ES-I3 (cell line): ENCODE measurements around the gene CDHR1.

Experiments used
- H3K36me3 ChIP-seq: 2 replicates; pipeline ENCODE4 v1.6.1; 2013; ENCODE audit warnings: mild to moderate bottlenecking, low read length, control low read depth, moderate library complexity; ENCODE audit not compliant: insufficient read depth
- H3K4me1 ChIP-seq: 2 replicates; pipeline ENCODE4 v1.6.1; 2013; ENCODE audit warnings: mild to moderate bottlenecking, control low read depth, low read length; ENCODE audit not compliant: insufficient read depth
- H3K9ac ChIP-seq: 2 replicates; pipeline ENCODE4 v1.6.1; 2013; ENCODE audit warnings: low read depth, mild to moderate bottlenecking, low read length, moderate library complexity
- H3K9me3 ChIP-seq: 2 replicates; pipeline ENCODE4 v1.6.1; 2013; ENCODE audit warnings: mild to moderate bottlenecking, low read length, moderate library complexity; ENCODE audit not compliant: control insufficient read depth, insufficient read depth

CDHR1 gene

DNA sequence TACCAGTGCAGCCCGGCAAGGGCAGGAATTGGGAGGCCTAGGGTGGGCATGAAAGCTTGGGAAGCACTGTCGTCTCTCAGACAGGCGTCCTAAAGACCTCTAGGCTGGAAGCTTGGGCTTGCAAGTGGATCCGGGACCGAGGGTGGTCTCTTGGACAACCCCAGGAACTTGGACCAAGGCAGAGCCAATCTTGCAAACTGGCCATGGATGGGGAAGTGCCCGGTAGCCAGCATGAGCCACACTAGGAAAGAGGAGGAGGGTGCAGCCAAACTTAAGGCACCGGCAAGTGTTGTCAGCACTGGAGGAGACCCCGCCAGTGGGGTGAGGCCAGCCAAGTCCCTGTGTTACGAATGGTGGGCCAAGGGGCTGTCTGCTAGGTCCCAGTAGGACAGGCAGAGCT, 22.5 kb downstream of the CDHR1 start:
- no peaks in the 10 kb centered on the region for H3K4me1 ChIP-seq
- no peaks in the 10 kb centered on the region; the same call in 1 of the 2 replicates for H3K36me3 ChIP-seq
- H3K9ac ChIP-seq, result no peak overlapping the region
- no peaks in the 10 kb centered on the region for H3K9me3 ChIP-seq

DNA sequence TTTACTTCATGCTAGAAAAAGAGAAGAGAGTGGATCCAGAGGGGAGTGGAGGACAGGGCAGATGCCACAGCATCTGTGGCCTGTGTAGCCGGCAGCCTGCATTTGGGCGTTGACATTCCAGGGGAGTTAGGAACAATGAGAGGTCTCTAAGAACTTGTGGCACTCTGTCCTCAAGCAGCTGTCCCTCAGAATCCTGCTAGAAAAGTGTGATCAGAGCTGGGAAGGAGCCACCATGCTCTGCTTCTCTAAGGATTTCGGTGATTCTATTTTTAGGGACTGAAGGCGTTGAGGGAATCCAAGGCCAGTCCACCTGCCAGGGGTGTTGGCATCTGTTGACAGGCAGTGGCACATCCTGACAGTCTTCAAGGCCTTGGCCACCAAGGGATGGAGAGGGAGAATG, 23.4 kb downstream of the CDHR1 start:
- Histone ChIP-seq H3K9ac (no peak overlapping the region), H3K36me3 (no peaks in the 10 kb centered on the region; the same call in 1 of the 2 replicates), H3K9me3 (no peaks in the 10 kb centered on the region), H3K4me1 (no peaks in the 10 kb centered on the region)

DNA sequence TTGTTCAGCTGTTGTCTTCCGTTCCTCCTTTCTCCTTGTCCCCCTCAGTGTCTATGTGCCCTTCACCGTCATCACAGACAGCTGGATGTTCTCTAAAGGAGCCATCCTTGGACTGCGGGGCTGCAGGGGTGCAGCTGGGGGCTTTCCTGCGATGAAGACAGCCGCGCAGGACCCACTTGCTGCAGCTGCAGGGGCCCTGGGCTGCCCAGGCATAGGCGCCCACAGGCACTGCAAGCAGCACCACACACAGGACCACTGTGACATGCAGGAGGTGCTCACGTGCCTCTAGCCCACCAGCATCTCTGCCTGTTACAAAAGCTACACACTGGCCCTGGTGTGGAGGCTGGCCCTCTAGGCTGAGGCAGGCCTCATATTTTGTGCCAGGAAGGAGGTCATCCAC, 27.6 kb downstream of the CDHR1 start:
- H3K9ac ChIP-seq, result no peak overlapping the region
- H3K4me1 ChIP-seq, result no peaks in the 10 kb centered on the region
- no peaks in the 10 kb centered on the region for H3K9me3 ChIP-seq

DNA sequence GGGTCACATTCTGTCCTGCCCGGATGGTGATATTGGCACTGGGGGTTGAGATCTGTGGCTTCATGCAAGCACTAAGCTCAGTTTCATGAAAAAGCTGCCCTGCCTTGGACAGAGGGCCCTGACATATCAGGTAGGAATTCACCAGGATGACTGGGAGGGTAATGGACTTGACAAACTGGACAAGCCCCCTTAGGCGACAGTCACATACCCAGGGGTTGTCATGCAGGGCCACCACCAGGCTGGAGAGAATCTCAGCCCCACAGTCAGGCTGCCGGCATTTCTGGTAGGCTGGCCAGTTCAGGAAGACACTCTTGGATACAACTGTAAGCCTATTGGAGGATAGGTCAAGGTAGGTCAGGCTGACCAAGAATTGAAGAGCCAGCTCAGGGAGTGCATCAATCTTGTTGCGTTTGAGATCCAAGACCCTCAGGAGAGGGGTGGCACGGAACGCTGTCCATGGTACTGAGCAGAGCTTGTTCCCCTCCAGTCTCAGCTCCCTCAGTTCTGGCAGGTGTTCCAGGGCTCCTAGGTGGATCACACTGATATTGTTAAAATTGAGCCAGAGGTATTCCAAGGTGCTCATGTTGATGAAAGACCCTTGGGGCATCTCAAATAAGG, 30.2 kb downstream of the CDHR1 start:
- Histone ChIP-seq H3K9ac (no peak overlapping the region), H3K9me3 (no peaks in the 10 kb centered on the region), H3K36me3 (no peaks in the 10 kb centered on the region), H3K4me1 (no peaks in the 10 kb centered on the region)

More for the DNA sequence above, 27.6 kb downstream of the CDHR1 start:
- H3K36me3 ChIP-seq, result no peaks in the 10 kb centered on the region

DNA sequence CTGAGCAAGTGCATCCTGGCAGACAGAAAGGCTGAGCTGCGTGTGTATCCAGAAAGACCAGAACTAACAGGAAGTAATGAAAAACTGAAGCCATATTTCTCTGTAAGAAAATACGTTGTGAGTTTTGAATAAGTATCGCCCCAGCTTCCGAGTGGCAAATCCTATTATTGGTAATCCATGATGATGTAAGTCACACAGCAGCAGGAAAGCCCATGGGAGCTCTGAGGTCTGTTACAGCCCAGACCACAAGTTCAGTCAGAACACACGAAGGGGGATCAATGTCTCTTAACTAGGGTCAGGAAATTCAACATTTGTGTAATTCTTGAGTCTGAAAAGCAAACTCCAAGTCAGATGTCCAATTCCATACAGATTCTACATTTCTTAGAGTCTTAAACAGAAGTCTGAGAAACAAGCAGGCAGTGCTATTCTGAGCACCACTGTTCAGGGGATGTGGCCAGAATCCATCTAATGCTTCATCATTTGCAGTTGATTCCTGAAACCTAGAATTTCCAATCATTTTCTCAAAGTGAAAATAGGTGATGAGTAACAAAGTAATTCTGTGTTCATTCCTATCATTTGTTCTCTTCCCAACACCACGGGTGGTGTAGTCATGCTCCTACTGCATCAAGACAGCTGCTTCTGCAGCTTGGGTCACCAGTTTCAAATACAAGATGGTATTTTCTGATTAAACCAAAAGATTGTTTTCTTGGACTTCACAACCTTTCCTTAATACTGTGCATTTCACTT, 31.3 kb downstream of the CDHR1 start, which contains the start of gene LRIT2:
Gene LRIT2, minus strand, starts transcription at position 118 of the 747 bp plus-strand sequence. Its CDS starts 24 bp downstream, at position 94.
- Histone ChIP-seq H3K4me1 (no peaks in the 10 kb centered on the region), H3K36me3 (no peaks in the 10 kb centered on the region), H3K9me3 (no peaks in the 10 kb centered on the region), H3K9ac (no peak within 1 kb of the TSS)

DNA sequence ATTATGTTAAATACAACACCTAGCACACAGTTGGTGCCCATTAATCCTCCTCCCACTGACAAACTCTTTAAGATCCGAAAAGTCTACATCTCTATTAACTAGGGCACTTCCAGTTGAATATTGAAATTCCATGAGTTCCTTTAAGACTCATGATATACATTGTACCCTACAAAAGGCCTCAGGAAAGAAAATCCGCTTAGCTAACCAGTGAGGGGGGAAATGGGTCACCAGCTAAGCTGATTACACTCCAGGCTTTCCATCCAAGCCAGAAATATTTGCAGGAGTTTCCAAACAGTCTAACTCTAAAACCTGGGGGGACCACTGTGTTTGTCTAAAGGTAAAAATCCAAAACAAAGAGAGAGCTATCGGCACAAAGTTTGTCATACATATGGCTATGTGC, 32.3 kb downstream of the CDHR1 start:
- no peaks in the 10 kb centered on the region for H3K36me3 ChIP-seq
- no peaks in the 10 kb centered on the region for H3K4me1 ChIP-seq
- no peak overlapping the region for H3K9ac ChIP-seq
- H3K9me3 ChIP-seq, result no peaks in the 10 kb centered on the region

DNA sequence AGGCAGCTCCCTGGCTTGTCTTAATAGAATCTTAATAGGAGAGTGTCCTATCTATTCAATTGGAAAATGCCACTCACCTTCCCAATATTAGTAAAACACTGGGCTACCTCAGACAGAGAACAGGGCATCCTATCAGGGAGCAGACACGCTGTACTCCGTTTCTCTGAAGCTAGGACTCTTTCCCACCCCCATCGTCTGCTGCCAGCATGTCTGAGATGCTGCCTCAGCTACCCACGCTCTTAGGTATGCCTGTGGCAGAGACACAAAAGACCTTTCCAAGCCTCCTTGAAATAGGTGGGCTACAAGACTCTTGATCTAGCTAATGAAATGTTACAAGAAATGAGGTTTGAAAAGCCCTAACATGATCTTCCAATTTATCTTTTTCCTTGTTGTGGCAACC, 33.5 kb downstream of the CDHR1 start:
- H3K36me3 ChIP-seq, result no peaks in the 10 kb centered on the region
- H3K9me3 ChIP-seq, result no peaks in the 10 kb centered on the region

DNA sequence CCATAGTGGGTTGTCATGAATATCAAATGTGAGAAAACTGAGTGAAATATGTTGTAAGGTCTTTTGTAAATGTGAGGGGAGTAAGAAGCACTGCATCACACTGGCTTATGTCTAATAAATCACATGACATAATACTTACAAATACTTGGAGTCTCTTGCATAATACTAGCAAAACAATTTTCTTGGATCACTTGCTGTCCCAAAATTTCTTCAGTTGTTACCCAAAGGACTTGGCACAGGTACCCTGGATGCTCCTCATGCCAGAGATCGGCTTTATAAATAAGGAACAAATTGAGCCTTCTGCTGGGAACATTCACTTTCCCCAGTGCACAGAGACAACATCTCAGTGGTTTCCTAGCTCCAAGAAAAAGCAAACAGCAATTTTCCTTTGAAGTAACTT, 36.0 kb downstream of the CDHR1 start:
- Histone ChIP-seq H3K4me1 (no peaks in the 10 kb centered on the region), H3K36me3 (no peaks in the 10 kb centered on the region), H3K9me3 (no peaks in the 10 kb centered on the region), H3K9ac (no peak overlapping the region)

More for the DNA sequence above, 33.5 kb downstream of the CDHR1 start:
- H3K4me1 ChIP-seq, result no peaks in the 10 kb centered on the region
- H3K9ac ChIP-seq, result no peak overlapping the region

DNA sequence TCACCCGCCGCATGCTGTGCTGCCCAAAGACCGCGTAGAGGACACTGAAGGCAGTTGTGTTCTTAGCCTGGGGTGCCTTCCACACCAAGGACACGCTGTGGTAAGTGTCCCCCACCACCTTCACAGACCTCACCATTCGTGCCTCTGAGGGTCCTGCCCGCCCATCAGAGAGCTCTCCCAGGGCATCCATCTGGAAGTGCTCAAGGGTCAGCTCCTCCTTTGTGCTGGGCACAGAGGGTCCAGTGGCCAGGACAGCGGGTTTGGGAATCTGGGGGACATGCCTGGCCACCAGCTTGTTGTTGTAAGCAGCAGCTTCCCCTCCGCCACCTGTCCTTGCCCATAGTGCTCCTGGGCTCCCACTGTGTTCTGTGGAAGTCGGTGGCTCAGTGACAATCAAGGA, 38.0 kb downstream of the CDHR1 start:
- Histone ChIP-seq H3K4me1 (no peaks in the 10 kb centered on the region), H3K9me3 (no peaks in the 10 kb centered on the region), H3K9ac (no peak overlapping the region), H3K36me3 (no peaks in the 10 kb centered on the region)

DNA sequence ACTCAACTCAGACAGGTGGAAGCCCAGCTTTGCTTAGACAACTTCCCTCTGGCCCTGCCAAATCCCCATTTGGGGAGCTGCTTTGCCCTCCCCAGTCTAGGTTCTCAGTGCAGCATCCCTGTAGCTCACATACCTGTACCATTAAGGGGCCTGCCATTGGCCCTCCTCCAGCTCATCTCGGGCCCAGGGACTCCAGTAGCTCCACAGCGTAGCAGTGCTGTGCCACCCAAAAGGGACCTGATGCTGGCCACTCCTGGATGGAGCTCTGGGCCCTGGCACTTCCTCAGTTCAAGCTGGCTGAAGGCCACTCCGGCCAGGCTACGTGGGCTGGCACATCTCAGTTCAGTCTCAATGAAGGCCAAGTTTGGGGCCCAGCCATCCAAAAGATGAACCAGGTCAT, 39.6 kb downstream of the CDHR1 start:
- Histone ChIP-seq H3K4me1 (no peaks in the 10 kb centered on the region), H3K9me3 (no peaks in the 10 kb centered on the region), H3K36me3 (no peaks in the 10 kb centered on the region), H3K9ac (no peak overlapping the region)

DNA sequence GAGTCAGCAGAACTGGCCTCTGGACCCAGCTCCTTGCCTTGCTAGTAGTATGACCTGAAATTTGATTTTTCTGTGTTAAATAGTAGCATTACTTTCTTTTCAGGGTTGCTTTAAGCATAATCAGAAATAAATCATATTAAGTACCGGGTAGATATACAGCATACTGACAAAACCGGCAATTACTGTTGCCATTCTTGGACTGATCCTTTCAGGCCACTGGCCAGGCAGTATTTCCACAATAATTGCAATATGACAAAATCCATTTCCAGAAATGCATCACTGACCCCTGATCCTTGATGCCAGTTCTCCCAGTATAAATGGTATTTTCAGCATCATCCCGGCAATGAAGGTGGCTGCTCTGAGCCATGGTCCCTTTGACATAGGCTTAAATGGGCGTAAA, 40.1 kb downstream of the CDHR1 start:
- H3K9me3 ChIP-seq, result no peaks in the 10 kb centered on the region
- H3K36me3 ChIP-seq, result no peaks in the 10 kb centered on the region
- no peaks in the 10 kb centered on the region for H3K4me1 ChIP-seq
- no peak overlapping the region for H3K9ac ChIP-seq

DNA sequence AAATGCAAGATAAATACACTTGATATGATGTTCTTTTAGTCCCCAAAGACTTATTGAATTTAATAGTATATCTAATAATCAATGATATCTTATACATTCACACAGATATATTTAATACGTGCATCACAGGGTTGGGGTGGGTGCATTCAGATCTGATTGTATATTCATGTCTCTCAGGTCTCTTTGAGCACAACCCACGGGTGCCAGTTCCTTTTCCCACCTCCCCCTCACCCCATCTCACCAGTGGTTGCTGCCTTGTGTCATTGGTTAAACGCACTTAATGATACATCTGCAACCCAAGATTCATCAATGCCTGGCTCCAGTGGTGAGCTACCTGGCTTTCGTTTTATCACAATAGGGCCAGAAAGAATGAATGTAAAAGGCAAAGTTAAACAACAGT, 40.8 kb downstream of the CDHR1 start:
- no peaks in the 10 kb centered on the region for H3K4me1 ChIP-seq
- H3K9ac ChIP-seq, result no peak overlapping the region
- no peaks in the 10 kb centered on the region for H3K9me3 ChIP-seq
- no peaks in the 10 kb centered on the region for H3K36me3 ChIP-seq

DNA sequence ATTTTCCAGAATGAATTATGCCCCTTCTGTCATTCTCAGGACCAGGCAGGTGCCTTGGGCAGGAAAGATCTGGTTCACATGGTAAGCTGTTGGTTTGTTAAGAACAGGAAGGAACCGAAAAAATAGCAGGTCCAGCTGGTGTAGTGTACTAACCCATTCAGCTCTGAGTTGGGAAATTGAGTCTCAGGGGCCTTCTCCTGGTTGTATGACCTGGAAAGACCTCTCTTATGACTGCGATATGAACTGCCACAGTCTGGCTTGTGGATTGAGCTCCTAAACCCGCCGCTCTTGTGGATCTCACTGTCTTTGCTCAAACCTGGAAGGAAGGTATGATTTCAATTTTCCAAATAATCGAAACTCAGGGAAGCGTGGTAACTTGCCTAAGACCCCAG, 42.5 kb downstream of the CDHR1 start:
- H3K9me3 ChIP-seq, result no peaks in the 10 kb centered on the region
- H3K36me3 ChIP-seq, result no peaks in the 10 kb centered on the region
- H3K4me1 ChIP-seq, result no peaks in the 10 kb centered on the region
- H3K9ac ChIP-seq, result no peak overlapping the region; the same call in 1 of the 2 replicates

DNA sequence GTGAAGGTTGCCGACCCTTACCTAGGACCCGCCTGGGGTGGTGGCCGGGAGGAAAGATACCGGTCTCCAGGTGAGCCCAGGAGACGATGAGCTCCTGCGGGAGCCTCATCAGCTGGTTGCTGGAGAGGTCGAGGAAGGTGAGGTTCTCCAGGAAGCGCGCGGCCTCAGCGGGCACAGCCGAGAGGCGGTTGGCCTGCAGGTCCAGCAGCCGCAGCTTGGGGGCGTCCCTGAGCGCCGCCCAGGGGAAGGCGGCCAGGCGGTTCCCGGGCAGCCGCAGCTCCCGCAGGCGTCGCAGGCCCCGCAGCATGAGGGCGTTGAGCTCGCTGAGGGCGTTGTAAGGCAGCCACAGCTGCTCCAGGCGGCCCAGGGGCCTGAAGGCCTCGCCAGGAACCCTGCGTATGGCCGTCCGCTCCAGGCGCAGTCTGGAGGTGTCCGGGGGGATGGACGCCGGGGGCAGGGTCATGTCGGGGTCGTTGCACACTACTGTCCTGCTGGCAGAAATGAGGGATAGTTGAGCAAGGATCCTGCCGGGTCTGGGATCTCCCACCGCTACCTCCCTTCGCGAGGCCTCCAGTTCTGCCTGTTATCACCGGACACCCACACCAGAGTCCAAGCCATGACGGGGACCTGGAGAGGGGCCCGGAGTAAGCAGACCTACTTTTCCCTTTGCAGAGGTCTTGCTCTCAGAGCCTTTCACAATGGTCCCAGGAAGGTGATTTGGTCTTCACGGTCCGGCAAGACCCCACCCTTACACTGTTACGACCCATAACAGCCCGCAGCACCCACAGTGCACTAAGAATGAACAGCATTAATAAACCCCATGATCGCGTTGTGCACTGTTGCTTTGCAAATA, 43.1 kb downstream of the CDHR1 start:
- no peaks in the 10 kb centered on the region for H3K4me1 ChIP-seq
- no peaks in the 10 kb centered on the region for H3K36me3 ChIP-seq
- no peaks in the 10 kb centered on the region for H3K9me3 ChIP-seq
- H3K9ac ChIP-seq, result no peak overlapping the region; the same call in 1 of the 2 replicates
